Measurements from ENCODE around the gene PSG3.
"Not testable (repeated sequence)": the region's sequence is repeated elsewhere in the genome, so short reads cannot be mapped to it uniquely, and the experiment has no call there.

Gene PSG3

DNA sequence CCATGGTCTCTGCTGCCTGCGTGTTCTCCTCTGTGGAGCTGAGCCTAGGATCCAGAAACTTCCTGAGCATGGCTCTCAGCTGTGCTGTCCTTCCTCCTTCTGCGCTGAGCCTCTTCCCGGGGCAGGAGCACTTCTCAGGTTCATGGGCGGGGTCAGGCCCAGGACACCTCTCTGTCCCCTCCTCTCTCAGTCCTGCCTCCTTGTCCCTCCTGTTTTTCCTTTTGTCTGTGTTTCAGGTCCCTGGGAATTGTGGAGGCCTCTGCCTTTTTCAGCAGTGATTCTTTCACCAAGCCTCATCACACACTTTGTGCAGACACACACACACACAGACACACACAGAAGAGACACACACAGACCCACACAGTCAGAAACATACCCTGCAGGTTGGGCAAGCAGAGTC, at the start of gene PSG3:
TSS of gene PSG3 (minus strand) at position 101 of the 400 bp plus-strand sequence. CDS start at position 4, 97 bp downstream.
- not testable (repeated sequence) for H3K4me3 ChIP-seq (ENCODE audit: control insufficient read depth, low read depth, low read length); DNase-seq (ENCODE audit: low read depth)

DNA sequence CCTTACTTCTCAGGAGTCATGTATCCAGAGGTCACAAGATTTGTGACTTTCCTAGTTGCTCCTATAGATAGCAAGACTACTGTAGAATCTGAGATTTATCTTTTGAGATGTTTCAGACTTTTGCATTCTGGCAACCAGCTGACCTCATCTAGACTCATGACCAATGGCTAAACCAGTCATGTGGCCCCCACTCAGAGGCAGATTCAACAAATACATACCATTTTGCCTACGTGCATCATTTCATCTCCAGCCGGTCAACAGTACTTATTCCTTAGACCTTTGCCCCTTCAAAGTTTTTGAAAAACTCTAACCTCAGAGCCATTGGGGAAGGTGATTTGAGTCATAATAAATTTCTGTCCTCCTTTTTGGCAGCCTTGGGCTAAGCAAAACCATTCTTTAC, 48.5 kb upstream of the PSG3 start:
- H3K4me3 ChIP-seq (ENCODE audit: control insufficient read depth, low read depth, low read length); DNase-seq (ENCODE audit: low read depth): not testable (repeated sequence)

DNA sequence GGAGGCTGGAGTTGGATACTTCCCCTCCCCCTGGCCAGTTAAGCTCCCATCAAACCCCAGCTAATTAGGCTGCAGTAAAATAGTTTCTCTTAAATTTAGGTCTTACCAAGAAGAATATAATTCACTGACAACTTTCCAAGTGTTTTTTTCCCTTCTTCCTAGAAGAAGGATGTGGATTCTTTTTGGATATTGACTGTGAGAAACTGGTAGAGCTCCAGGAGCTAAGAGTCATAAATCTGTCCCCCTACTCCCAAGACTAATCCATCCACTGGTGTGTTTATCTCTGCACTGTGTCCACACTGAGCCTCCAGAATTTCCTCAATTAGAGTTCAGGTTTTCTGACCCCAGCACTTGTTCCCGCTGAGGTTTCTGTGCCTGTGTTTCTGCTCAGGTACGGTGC, 47.5 kb upstream of the PSG3 start:
- not testable (repeated sequence) for DNase-seq (ENCODE audit: low read depth); H3K4me3 ChIP-seq (ENCODE audit: control insufficient read depth, low read depth, low read length)

DNA sequence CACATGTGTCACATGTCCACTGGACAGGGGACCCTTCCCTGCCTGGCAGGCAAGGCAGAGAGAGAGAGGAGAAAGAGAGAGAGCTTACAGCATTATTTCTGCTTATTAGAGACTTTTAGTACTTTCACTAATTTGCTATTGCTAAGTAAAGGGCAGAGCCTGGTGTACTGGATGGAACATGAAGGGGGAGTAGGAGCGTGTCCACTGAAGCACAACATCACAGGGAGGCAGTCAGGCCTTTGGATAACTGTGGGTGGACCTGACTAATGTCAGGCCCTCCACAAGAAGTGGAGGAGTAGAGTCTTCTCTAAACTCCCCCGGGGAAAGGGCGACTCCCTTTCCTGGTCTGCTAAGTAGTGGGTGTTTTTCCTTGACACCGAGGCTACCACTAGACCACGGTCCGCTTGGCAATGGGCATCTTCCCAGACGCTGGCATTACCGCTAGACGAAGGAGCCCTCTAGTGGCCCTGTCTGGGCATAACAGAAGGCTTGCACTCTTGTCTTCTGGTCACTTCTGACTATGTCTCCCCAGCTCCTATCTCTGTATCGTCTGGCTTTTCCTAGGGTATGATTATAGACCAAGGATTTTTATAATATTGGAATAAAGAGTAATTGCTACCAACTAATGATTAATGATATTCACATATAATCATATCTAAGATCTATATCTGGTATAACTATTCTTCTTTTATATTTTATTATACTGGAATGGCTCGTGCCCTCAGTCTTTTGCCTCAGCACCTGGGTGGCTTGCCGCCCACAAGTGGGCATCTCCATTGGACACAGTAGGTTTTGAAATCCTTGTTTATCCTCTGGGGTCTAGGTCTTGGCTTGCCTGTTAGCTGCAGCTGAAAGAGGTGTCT, 36.7 kb upstream of the PSG3 start:
- TF ChIP-seq, protein P1, sequence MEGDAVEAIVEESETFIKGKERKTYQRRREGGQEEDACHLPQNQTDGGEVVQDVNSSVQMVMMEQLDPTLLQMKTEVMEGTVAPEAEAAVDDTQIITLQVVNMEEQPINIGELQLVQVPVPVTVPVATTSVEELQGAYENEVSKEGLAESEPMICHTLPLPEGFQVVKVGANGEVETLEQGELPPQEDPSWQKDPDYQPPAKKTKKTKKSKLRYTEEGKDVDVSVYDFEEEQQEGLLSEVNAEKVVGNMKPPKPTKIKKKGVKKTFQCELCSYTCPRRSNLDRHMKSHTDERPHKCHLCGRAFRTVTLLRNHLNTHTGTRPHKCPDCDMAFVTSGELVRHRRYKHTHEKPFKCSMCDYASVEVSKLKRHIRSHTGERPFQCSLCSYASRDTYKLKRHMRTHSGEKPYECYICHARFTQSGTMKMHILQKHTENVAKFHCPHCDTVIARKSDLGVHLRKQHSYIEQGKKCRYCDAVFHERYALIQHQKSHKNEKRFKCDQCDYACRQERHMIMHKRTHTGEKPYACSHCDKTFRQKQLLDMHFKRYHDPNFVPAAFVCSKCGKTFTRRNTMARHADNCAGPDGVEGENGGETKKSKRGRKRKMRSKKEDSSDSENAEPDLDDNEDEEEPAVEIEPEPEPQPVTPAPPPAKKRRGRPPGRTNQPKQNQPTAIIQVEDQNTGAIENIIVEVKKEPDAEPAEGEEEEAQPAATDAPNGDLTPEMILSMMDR (IDR thresholded peaks at IDR 0.05; ENCODE audit: control insufficient read depth, insufficient read depth, low read depth, low read length, missing control alignments), result peak; percentile 88
- not testable (repeated sequence) for DNase-seq (ENCODE audit: low read depth); H3K4me3 ChIP-seq (ENCODE audit: control insufficient read depth, low read depth, low read length)

DNA sequence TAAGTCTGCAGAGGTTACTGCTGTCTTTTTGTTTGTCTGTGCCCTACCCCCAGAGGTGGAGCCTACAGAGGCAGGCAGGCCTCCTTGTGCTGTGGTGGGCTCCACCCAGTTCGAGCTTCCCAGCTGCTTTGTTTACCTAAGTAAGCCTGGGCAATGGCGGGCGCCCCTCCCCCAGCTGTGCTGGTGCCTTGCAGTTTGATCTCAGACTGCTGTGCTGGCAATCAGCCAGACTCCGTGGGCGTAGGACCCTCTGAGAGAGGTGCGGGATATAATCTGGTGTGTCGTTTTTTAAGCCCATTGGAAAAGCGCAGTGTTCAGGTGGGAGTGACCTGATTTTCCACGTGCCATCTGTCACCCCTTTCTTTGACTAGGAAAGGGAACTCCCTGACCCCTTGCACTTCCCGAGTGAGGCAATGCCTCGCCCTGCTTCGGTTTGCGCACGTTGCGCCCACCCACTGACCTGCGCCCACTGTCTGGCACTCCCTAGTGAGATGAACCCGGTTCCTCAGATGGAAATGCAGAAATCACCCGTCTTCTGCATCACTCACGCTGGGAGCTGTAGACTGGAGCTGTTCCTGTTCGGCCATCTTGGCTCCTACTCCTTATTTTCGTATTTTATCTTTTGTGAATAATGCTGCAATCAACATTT, 34.4 kb upstream of the PSG3 start:
- not testable (repeated sequence) for DNase-seq (ENCODE audit: low read depth); H3K4me3 ChIP-seq (ENCODE audit: control insufficient read depth, low read depth, low read length)

DNA sequence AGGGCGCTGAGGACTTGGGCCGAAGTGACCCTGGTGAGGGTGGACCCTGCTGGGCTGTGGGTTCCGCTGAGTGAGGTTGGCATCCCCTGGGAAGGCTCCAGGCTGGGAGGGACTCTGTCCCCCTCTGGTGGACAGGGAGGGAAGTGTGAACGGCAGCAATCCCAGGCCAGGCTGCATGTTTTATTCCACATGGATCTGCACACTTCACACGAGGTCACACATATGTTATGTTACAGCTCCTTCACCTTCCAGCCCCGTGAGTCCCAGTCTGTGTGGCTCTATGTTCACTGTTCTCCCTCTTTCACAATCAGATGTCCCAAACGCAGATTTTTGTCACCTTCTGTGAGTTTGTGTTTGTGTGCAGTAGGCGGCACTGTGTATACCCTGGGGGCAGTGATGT, 27.0 kb upstream of the PSG3 start:
- not testable (repeated sequence) for H3K4me3 ChIP-seq (ENCODE audit: control insufficient read depth, low read depth, low read length); DNase-seq (ENCODE audit: low read depth)
- TF ChIP-seq, protein P1 (IDR thresholded peaks at IDR 0.05; ENCODE audit: control insufficient read depth, insufficient read depth, low read depth, low read length, missing control alignments), result peak; percentile 8

DNA sequence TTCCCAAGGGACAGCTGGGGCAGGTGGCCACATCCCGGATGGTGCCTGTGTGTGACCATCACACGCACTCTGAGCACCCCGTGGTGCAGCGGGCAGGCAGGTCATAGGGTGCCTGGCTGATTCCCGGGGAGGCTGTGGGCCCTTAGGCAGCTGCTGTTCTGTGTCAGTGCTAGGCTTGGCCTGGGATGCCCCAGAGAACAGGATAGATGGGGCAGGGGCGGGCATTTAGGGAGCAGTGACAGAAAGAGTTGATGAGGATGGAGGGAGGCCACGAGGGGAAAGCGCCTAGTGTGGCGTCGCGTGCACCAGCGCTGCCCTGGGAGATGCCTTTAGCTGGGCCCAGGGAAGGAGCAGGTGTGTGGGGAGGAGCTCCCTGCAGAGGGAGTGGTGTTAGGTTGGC, 26.6 kb upstream of the PSG3 start:
- H3K4me3 ChIP-seq (ENCODE audit: control insufficient read depth, low read depth, low read length); DNase-seq (ENCODE audit: low read depth): not testable (repeated sequence)

DNA sequence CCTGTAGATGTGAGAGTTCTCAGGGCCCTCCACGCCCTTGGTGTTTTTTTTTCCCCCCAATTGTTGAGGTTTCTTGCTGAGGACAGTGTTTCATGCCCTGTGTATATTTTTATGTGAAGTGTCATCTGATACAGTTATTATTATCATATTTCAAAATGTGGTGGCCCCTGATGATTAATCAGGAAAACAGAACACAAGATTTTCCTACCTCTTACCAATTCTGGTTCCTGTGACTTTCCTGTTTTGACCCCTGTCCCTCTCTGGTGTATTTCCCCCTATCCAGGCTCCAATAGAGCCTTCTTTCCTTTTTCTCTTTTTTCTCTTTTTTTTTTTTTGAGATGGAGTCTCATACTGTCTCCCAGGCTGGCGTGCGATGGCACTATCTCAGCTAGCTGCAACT, 24.6 kb upstream of the PSG3 start:
- no peak for DNase-seq (ENCODE audit: low read depth)
- TF ChIP-seq, protein P1 (IDR thresholded peaks at IDR 0.05; ENCODE audit: control insufficient read depth, insufficient read depth, low read depth, low read length, missing control alignments), result no peak
- H3K4me3 ChIP-seq (ENCODE audit: control insufficient read depth, low read depth, low read length), result no peak overlapping the region

DNA sequence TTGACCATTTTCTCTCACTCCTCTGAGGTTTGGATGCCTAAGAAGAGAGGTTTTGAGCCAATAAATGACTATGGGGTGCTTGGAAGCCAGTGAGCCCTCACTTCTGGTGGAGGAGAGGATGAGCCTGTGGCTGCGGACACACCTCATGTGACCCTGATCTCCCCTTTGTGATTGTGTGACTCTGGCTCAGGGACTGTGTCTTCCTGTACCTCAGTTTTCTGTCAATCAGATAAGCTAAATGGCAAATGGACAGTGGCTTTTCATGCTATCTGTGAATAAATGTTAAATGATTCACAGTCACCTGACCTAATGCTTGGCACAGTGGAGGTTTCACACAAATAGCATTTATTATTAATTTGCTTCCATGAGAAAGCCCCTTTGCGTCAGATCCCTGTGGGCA, 22.5 kb upstream of the PSG3 start:
- no peak overlapping the region for H3K4me3 ChIP-seq (ENCODE audit: control insufficient read depth, low read depth, low read length)
- TF ChIP-seq, protein P1 (IDR thresholded peaks at IDR 0.05; ENCODE audit: control insufficient read depth, insufficient read depth, low read depth, low read length, missing control alignments), result no peak
- no peak for DNase-seq (ENCODE audit: low read depth)

DNA sequence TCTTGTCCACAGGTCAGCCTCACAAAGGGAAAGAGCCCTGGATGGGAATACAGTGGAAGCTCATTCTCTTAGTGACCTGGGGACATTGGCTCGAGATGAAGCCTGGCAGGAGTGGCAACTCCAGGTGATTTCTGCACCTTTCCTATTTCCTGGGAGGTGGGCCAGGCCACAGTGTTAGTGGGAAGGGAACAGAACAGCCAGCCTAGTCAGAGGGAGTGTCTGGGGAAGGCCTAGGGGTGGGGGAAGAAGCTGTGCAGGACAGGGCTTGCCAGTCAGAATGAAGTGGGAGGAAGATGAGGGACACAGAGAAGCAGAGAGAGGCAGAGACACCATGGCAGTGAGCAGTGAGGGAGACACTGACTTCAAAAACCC, 21.6 kb upstream of the PSG3 start:
- not testable (repeated sequence) for H3K4me3 ChIP-seq (ENCODE audit: control insufficient read depth, low read depth, low read length)

DNA sequence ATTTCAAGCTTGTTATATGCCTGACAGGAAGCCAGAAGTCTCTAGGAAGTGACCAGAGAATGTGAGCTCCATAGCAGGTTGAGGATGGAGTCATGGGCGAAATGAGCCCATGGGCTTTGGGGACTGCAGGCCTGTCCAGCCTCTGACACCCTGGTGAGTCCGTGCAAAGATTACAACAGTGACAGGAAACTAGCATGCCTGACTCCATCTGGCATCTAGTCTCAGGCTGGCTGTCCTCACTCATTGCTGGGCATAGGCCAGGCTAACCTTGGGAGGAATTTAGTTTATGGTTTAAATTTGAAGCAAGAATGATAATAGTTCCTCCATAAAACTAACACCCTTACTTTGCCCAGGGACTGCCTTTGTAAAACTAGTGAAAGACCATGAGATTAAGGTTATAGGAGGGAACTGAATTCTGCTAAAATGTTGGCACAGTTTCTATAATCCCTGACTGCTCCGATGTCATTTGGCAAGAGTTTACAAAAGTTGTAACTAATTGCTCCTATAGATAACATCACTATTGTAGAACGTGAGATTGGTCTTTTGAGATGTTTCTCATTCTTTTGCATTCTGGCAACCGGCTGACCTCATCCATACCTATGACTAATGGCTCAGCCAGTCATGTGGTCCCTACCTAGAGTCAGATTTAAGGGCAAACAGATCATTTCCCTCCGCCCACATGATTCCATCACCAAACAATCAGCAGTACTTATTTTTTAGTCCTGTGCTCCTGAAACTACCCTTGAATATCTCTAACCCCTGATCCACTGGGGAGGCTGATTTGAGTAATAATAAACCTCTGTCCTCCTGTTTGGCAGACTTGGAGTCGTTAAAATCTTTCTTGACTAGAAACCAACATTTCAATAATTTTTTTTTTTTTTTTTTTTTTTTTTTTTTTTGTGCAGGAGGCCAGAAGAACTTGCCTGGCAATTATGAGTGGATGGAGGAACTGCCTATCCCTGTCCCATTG, 21.0 kb upstream of the PSG3 start:
- peak; percentile 64 for DNase-seq (ENCODE audit: low read depth)
- H3K4me3 ChIP-seq (ENCODE audit: control insufficient read depth, low read depth, low read length), result not testable (repeated sequence)

More for the DNA sequence above, 21.6 kb upstream of the PSG3 start:
- DNase-seq (ENCODE audit: low read depth), result not testable (repeated sequence)
